PC-9 (cell line): ENCODE data around the gene CATSPERB. TPM values are rescaled to one million over a fixed set of nuclear protein-coding genes. Genes with fewer than 3 reads are reported as not detected.

Experiments used
- BruUV-seq: library from RNA; stranded (reverse); fragments of 400-500 nt; replicated peaks from 2 replicates; lab custom pipeline; 2021; lab: Mats Ljungman, UMichigan
- CTCF ChIA-PET: fragments of 300-600 bp; sonication (Branson Sonifier 250); formaldehyde crosslinking; loops from one replicate; lab custom pipeline; 2022; ENCODE audit warnings: antibody characterized with exemption; lab: Charles Lee
- POLR2A ChIA-PET: fragments of 300-600 bp; sonication (Branson Sonifier 250); formaldehyde crosslinking; loops from one replicate; lab custom pipeline; 2022; ENCODE audit warnings: antibody characterized with exemption; ENCODE audit not compliant: unreplicated experiment; lab: Charles Lee
- DNase-seq, 2 experiments: peaks; one replicate each; pipeline versions ENCODE4 v3.0.0 to v3.0.0-alpha.2; 2015 to 2022; ENCODE audit warnings: mixed read lengths in 1 of 2
- H2AFZ ChIP-seq: fragments of 200-600 bp; sonication (generic); 2 replicates; pipeline ENCODE4 v1.8.1; 2017; ENCODE audit warnings: antibody characterized with exemption
- H3F3A ChIP-seq: fragments of 200-600 bp; sonication (generic); 2 replicates; pipeline ENCODE4 v1.8.1; 2017; ENCODE audit warnings: antibody characterized with exemption, mild to moderate bottlenecking, low read depth; ENCODE audit not compliant: insufficient read depth
- H3K27ac ChIP-seq: fragments of 200-600 bp; sonication (generic); 2 replicates; pipeline ENCODE4 v1.6.1; 2016; ENCODE audit warnings: mixed run types
- H3K27me3 ChIP-seq: fragments of 200-600 bp; sonication (generic); 2 replicates; pipeline ENCODE4 v1.6.1; 2016; ENCODE audit warnings: low read depth, mixed run types; ENCODE audit not compliant: insufficient read depth
- H3K36me3 ChIP-seq: fragments of 200-600 bp; sonication (generic); 2 replicates; pipeline ENCODE4 v1.6.1; 2016; ENCODE audit warnings: low read depth, mixed run types
- H3K4me1 ChIP-seq: fragments of 200-600 bp; sonication (generic); replicated peaks from 2 replicates; pipeline ENCODE4 v1.6.1; 2016; ENCODE audit warnings: mixed run types; ENCODE audit not compliant: insufficient read depth
- H3K4me2 ChIP-seq: fragments of 200-600 bp; sonication (generic); 2 replicates; pipeline ENCODE4 v1.6.1; 2017; ENCODE audit warnings: mixed run types
- H3K4me3 ChIP-seq: fragments of 200-600 bp; sonication (generic); 2 replicates; pipeline ENCODE4 v1.6.1; 2016; ENCODE audit warnings: mixed run types
- H3K79me2 ChIP-seq: fragments of 200-600 bp; sonication (generic); 2 replicates; pipeline ENCODE4 v1.6.1; 2017; ENCODE audit warnings: low read depth, mixed run types
- H3K9me2 ChIP-seq: fragments of 200-600 bp; sonication (generic); 2 replicates; pipeline ENCODE4 v1.8.1; 2017; ENCODE audit warnings: mild to moderate bottlenecking; ENCODE audit not compliant: insufficient read depth
- H3K9me3 ChIP-seq: fragments of 200-600 bp; sonication (generic); 2 replicates; pipeline ENCODE4 v1.8.1; 2016; ENCODE audit warnings: low read depth; ENCODE audit not compliant: insufficient read depth
- H4K20me1 ChIP-seq: fragments of 200-600 bp; sonication (generic); 2 replicates; pipeline ENCODE4 v1.8.1; 2017; ENCODE audit not compliant: insufficient read depth
- CTCF ChIP-seq: fragments of 200-600 bp; sonication (generic); conservative IDR thresholded peaks from 2 replicates; pipeline ENCODE4 v1.6.1; 2017; ENCODE audit warnings: mixed run types, antibody characterized with exemption, mild to moderate bottlenecking, moderate library complexity
- EZH2 ChIP-seq: fragments of 200-600 bp; sonication (generic); IDR thresholded peaks from 2 replicates; pipeline ENCODE4 v1.8.0; 2017; ENCODE audit warnings: antibody characterized with exemption, low read depth
- intact Hi-C: fragments of 100-400 bp; cut with micrococcal nuclease; formaldehyde crosslinking; loops from one replicate; pipeline ENCODE4 v1.10.0; 2022; ENCODE audit not compliant: unreplicated experiment
- total RNA-seq: library from RNA; stranded (reverse); gene quantifications from 2 replicates; pipeline ENCODE4 v1.2.3, GENCODE V29; 2021

The CATSPERB gene
- total RNA-seq, 1 experiment from 2014 or later = not detected

GRCh38 chr14:91660790-91661189, 71.1 kb downstream of the CATSPERB start:
- Histone ChIP-seq H4K20me1 (no peaks in the 10 kb centered on the region), H3K4me3 (no peak overlapping the region), H3K9me3 (no peaks in the 10 kb centered on the region), H3K27ac (no peak overlapping the region), H3K27me3 (no peaks in the 10 kb centered on the region), H3K36me3 (no peaks in the 10 kb centered on the region), H3K79me2 (no peaks in the 10 kb centered on the region), H3K4me1 (no peaks in the 10 kb centered on the region), H3K9me2 (no peaks in the 10 kb centered on the region), H2AFZ (no peak overlapping the region), H3K4me2 (no peak overlapping the region), H3F3A (no peaks in the 10 kb centered on the region)
- no TSS peak for BruUV-seq
- intact Hi-C loops = no loop called here
- ChIA-PET CTCF (no interaction called here), POLR2A (no interaction called here)
- no peak for TF ChIP-seq CTCF
- no peak for DNase-seq

GRCh38 chr14:91654836-91655235, 77.0 kb downstream of the CATSPERB start:
- Histone ChIP-seq H3F3A (no peaks in the 10 kb centered on the region), H3K79me2 (no peaks in the 10 kb centered on the region), H3K27ac (peak overlapping the region; percentile 75), H3K4me1 (peaks cover 15% of the 10 kb centered on the region), H3K36me3 (no peaks in the 10 kb centered on the region), H3K27me3 (no peaks in the 10 kb centered on the region), H2AFZ (peak overlapping the region; percentile 63), H3K9me3 (no peaks in the 10 kb centered on the region), H4K20me1 (no peaks in the 10 kb centered on the region), H3K9me2 (no peaks in the 10 kb centered on the region), H3K4me3 (no peak overlapping the region), H3K4me2 (peak overlapping the region; percentile 58)
- no TSS peak for BruUV-seq
- intact Hi-C loops = loop anchor here (5.0 kb wide), 2 partner anchors 202 to 257 kb away; no protein-coding TSS in a partner anchor
- ChIA-PET CTCF (no interaction called here), POLR2A (no interaction called here)
- DNase-seq = peak in 1 of 2 experiments; percentile 77
- TF ChIP-seq EZH2 (no peak), CTCF (no peak)

- intact Hi-C loops = loop anchor here (5.0 kb wide), 2 partner anchors 204 to 259 kb away; no protein-coding TSS in a partner anchor
- POLR2A ChIA-PET = no interaction called here
- H2AFZ ChIP-seq = no peak overlapping the region
- no peaks in the 10 kb centered on the region for H3F3A ChIP-seq
- no peaks in the 10 kb centered on the region for H3K36me3 ChIP-seq
- H3K4me1 ChIP-seq = peaks cover 15% of the 10 kb centered on the region
- no peaks in the 10 kb centered on the region for H3K79me2 ChIP-seq
- H3K4me2 ChIP-seq = no peak overlapping the region
- H3K9me3 ChIP-seq = no peaks in the 10 kb centered on the region
- H4K20me1 ChIP-seq = no peaks in the 10 kb centered on the region
- no peak for DNase-seq
- CTCF ChIA-PET = no interaction called here
- no peaks in the 10 kb centered on the region for H3K9me2 ChIP-seq
- no peaks in the 10 kb centered on the region for H3K27me3 ChIP-seq
- TF ChIP-seq CTCF (no peak), EZH2 (no peak)
- H3K27ac ChIP-seq = no peak overlapping the region
- no TSS peak for BruUV-seq
- H3K4me3 ChIP-seq = no peak overlapping the region
Observed at GRCh38 chr14:91653451-91653850, 78.4 kb downstream of the CATSPERB start.
